Fibroblast of lung (primary cell): ENCODE results near the gene LACRT.

ENCODE experiments used
- CTCF ChIP-seq, 2 donors: IDR thresholded peaks in 1 of 2; conservative IDR thresholded peaks in 1 of 2; 1 replicate in 1 of 2; 2 replicates in 1 of 2; pipeline ENCODE4 v1.5.1; 2011 to 2012; ENCODE audit warnings: low read length in 2 of 2, control low read depth in 1 of 2, inconsistent platforms in 1 of 2, low read depth in 1 of 2, mild to moderate bottlenecking in 1 of 2
- EZH2 ChIP-seq: IDR thresholded peaks from 2 replicates; pipeline ENCODE4 v1.5.1; 2012; ENCODE audit warnings: low read length, control low read depth, mild to moderate bottlenecking; ENCODE audit errors: missing control alignments

DNA sequence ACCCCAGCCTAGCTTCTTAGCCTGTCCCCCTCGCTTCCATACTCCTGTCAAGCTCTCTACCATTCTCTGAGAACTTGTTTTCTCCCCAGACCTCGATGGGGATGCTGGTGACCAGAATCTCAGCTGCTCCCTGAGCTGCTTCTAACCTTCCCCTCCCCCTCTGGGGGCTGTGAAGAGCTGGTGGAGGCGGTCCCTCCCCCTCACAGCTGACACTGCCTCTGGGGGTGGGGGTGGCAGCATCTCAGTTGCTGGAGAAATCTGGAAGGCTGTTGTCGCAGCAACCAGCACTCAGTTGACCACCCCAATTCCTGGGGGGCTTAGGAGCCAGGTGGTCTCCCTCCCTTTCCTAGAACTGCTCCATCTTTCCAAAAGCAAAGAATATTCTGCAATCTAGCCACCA is 51.0 kb downstream of the LACRT start:
- TF ChIP-seq EZH2 (no peak), CTCF (conservative IDR thresholded peaks at IDR 0.05 in 1 of 2, IDR thresholded peaks at IDR 0.05 in 1 of 2; ENCODE audit: low read depth in 1 of 2, low read length in 2 of 2) (no peak)
